HG02840 (cell line): ENCODE measurements around the gene RYR2.
"Not testable (repeated sequence)": the region's sequence is repeated elsewhere in the genome, so short reads cannot be mapped to it uniquely, and the experiment has no call there.

Experiments used
- ATAC-seq: cut with Tn5 transposase; IDR thresholded peaks from one replicate; pipeline ENCODE4 v1.9.1; 2021; ENCODE audit warnings: mild to moderate bottlenecking, moderate library complexity, moderate number of reproducible peaks; ENCODE audit not compliant: unreplicated experiment, low FRiP score

Gene RYR2

GRCh38 chr1:237309595-237310118 lies 267.7 kb downstream of the RYR2 start:
- ATAC-seq = no peak

GRCh38 chr1:237316352-237316751 lies 274.4 kb downstream of the RYR2 start:
- ATAC-seq = no peak

GRCh38 chr1:237318748-237319147 lies 276.8 kb downstream of the RYR2 start:
- no peak for ATAC-seq

GRCh38 chr1:237320890-237321289 lies 278.9 kb downstream of the RYR2 start:
- ATAC-seq = no peak

GRCh38 chr1:237324226-237324625 lies 282.2 kb downstream of the RYR2 start:
- no peak for ATAC-seq

GRCh38 chr1:237327061-237327460 lies 285.1 kb downstream of the RYR2 start:
- no peak for ATAC-seq

- no peak for ATAC-seq
Measured at GRCh38 chr1:237340892-237341291, 298.9 kb downstream of the RYR2 start.

GRCh38 chr1:237341391-237341790 lies 299.4 kb downstream of the RYR2 start:
- no peak for ATAC-seq

- no peak for ATAC-seq
Measured at GRCh38 chr1:237342730-237343129, 300.7 kb downstream of the RYR2 start.

GRCh38 chr1:237352747-237353146 lies 310.8 kb downstream of the RYR2 start:
- ATAC-seq = no peak

GRCh38 chr1:237353918-237354317 lies 311.9 kb downstream of the RYR2 start:
- ATAC-seq = no peak

GRCh38 chr1:237355022-237355421 lies 313.0 kb downstream of the RYR2 start:
- no peak for ATAC-seq

- no peak for ATAC-seq
Measured at GRCh38 chr1:237358555-237358954, 316.6 kb downstream of the RYR2 start.

GRCh38 chr1:237367758-237368157 lies 325.8 kb downstream of the RYR2 start:
- ATAC-seq = no peak

- ATAC-seq = not testable (repeated sequence)
Measured at GRCh38 chr1:237371477-237371876, 329.5 kb downstream of the RYR2 start.

GRCh38 chr1:237383791-237384190 lies 341.8 kb downstream of the RYR2 start:
- ATAC-seq = no peak

GRCh38 chr1:237384213-237384612 lies 342.2 kb downstream of the RYR2 start:
- ATAC-seq = no peak

GRCh38 chr1:237386362-237387143 lies 344.6 kb downstream of the RYR2 start:
- ATAC-seq = no peak

GRCh38 chr1:237387144-237387505 lies 345.1 kb downstream of the RYR2 start:
- ATAC-seq = no peak

GRCh38 chr1:237390823-237391222 lies 348.8 kb downstream of the RYR2 start:
- no peak for ATAC-seq

GRCh38 chr1:237393632-237394031 lies 351.6 kb downstream of the RYR2 start:
- no peak for ATAC-seq

- ATAC-seq = no peak
Measured at GRCh38 chr1:237394281-237394680, 352.3 kb downstream of the RYR2 start.
